A172 (cell line): ENCODE measurements around the gene KAZN. TPM values are rescaled to one million over a fixed set of nuclear protein-coding genes. Genes with fewer than 3 reads are reported as not detected.

Experiments used
- DNase-seq: peaks from one replicate; pipeline ENCODE4 v3.0.0-alpha.2; 2015; ENCODE audit warnings: low spot score
- total RNA-seq: library from RNA; depleted of rRNA; stranded (reverse); fragments of >200 nt; shearing (Covaris generic); gene quantifications from 2 replicates; pipeline ENCODE4 v1.2.3, GENCODE V29; 2014

KAZN gene
- total RNA-seq, 1 experiment from 2014 or later, result 1.7 TPM

DNA sequence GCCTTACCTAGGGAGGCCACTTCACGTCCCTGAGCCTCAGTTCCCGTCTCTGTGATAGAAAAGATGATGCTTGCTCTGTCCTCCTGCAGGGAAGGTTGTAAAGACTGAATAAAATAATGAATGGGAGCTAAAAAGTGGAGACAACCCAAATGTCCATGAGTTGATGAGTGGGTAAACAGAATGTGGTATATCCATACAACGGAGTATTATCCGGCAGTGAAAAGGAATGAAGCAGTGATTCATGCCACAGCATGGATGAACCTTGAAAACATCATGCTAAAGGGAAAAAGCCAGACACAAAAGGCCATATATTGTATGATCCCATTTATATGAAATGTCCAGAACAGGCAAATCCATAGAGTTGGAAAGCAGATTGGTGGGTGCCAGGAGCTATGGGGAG is 77.9 kb downstream of the KAZN start:
- no peak for DNase-seq

DNA sequence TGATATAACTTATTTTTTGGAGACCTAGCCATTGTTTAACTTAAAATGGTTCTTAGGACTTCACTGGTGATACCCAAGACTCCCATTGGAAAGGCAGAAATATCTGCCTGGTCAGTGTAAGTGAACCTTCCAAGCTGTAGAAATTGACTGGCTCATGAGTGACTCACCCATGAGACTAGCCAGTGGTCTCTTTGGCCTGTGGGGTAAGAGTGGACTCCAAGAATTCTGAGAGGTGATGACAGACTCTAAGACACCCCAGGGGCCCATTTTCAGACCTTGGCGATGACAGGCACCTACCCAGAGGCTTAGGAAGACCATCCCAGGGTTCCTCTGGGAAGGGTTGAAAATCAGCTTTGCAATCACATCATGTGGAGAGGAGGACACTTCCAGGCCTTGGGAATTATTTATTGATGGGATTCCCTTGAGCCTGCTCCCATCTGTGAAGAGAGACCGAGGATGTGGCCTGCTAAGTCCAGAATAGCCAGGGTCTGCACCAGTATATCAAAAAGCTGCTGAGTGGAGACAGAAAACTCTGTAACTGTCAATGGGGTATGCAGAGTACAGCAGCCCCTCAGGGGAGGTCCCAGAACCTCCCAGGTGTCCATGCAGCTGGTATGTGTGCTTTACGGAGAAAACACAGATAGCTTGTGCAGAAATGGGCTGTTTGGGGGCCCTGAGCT is 78.9 kb downstream of the KAZN start:
- DNase-seq, result no peak

DNA sequence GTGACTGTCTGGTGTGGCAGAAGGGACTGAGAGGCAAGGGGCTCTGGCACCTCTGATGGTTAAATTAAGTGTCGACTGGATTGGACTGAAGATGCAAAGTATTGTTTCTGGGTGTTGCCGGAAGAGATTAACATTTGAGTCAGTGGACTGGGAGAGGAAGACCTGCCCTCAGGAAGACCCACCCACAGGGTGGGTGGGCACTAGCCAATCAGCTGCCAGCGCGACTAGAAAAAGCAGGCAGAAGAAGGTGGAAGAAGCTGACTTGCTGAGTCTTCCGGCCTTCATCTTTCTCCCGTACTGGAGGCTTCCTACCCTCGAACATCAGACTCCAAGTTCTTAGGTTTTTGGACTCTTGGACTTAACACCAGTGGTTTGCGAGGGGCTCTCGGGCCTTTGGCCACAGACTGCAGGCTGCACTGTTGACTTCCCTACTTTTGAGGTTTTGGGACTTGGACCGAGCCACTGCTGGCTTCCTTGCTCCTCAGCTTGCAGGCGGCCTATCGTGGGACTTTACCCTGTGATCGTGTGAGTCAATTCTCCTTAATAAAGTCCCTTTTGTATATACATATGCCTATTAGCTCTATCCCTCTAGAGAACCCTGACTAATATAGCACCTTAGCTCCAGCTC is 79.6 kb downstream of the KAZN start:
- no peak for DNase-seq

DNA sequence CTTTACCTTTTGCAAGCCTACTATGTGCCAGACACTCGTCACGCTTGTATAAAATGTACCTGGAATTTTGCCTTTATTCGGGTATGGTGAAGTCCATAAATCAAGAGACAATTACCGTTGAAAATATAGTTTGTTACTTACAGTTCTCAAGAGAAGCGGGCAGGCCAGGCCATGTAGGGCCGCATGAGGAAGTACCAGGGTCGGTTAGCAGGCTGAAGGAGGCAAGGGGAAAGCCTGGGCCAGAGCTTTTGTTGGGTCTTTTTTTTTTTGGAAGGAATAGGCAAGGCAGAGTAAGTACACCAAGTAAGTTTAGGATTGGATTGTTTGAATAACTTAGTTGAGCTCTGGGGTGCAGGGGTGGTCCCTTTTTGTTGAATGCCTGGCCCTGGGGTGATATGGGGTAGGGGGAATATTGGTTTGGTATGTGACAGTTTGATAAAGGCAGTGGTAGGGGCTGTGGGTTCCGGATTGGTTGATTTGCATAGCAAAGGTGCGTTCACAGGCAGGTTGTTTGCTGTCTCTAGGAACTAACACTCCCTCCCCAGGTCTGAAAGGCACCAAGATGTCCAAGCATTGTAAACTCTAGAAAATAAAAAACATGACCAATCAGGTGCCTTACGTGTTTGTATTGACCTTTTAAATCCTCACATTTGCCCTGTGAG is 80.7 kb downstream of the KAZN start:
- no peak for DNase-seq

DNA sequence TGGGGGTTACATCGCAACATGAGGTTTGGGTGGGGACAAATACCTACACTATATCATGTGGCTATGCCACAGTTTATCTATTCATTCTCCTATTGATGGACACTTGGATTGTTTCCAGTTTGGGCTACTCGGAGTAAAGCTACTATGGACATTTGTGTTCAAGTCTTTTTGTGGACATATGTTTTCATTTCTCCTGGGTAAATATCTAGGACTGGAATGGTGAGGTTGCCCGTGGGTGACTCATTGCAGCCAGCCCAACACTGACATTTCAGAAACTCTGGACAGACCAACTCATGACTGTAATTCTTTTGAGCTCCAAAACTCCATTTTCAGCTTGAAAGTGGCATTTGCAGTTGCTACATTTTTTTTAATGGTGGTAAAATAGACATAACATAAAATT is 82.7 kb downstream of the KAZN start:
- DNase-seq, result peak; percentile 14

DNA sequence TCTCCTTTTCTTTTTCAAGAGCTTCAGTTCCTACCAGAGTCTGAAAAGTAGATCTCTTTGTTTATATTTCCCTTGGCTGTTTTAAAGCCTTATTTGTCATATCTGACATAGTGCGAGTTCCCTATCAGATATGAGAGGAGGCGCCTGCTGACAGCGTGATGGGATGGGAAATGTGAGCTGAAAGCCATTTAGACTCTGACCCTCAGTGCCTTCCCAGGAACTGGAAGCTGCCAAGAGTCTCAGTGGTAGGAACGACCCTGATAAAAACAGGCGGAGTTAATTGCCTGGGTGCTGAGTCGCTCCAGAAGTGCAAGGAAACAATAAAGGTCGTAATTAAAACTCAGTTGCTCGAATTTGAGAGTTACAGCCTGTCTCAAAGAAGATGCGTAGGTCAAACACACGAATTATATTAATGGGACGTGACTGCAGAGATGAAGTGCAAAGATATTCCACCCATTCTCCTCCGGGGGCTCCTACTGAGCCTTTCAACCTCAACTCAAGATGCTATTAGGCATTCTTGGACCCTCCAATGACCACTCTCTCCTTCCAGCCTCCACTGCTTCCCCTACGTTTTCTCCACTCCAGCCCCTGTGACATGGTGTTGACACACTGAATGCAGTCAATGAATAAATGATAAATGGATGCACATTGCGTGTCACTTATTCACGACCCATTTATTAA is 84.6 kb downstream of the KAZN start:
- no peak for DNase-seq

DNA sequence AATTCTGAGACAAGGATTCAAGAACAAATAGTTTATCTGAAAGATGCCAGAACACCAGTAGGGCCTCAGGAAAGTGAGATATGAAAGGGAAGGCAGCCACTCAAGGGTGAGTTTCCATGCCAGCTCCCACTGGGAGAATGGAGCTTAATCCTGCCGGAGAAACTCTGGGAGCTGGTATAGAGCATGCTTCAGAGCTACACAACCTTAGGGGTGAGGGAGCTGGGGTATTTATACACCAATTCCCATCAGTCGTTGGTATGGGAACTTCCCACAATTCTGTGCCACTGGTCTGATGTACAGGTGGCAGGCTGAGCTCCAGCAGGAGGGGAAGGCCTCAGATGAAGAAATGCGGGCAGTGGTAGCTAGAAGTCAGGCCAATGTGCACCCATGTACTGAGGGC is 86.6 kb downstream of the KAZN start:
- DNase-seq, result no peak

DNA sequence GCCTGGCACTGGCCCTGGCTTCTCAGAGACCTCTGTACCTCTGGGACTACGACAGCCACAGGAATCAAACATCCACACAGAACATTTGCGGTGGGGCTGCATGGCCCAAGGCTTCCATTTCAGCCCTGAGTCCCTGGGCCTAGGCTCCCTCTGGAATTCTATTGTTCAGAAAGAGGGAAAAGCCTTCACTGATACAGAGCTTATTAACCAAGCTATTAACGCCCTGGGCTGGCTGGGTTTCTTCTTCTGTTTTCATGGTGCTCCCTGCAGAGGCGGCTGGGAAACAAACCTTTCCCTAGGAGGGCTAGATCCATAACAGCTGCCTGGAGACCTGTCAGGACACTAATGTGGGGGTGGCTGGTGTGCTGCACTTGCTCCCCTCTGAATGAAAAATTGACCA is 88.2 kb downstream of the KAZN start:
- no peak for DNase-seq

DNA sequence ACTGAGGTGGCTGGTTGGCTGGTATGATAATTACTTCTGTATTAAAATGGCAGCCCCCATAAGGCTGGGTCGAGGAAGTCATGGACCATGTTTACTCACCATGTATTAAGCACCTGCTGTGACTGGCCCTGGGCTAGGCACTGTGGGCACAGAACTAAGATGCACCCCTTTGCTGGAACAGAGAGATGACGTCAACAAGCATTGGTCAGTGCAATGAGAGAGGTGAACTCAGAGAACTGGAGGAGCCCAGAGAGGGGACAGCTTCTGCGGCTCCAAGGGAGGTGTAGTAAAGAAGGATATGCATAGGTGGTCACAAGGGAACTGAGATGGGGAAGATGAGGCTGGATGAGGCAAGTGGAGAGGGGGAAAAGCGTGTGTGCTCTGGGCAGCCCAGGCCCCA is 88.7 kb downstream of the KAZN start:
- DNase-seq, result no peak

DNA sequence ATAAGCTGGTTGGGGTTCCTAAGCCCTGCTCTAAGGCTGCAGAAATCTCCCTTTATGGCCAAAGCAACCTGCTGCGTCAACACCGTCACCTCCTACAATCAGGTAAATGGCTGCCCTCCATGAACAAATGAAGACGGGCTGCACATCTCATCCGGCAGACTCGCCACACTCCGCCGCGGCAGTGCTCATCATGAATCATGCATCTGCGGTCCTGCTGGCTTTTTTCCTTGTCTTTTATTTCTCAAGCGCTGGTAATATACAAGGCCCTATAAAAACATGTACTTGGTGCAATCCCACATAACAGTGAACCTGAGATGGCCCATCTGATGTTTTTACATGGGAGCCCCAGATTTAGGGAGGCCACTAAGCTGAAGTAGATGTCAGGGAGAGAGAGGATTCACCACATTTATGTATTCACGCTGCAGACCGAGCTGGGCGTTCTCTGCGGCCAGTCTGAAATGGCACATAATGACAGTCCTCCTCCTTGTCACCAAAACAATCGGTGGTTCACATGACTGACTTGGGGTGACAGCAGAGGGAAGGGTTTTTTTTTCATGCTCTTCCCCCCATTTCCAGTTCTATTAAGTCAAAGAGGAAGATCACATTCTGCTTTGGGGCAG is 91.6 kb downstream of the KAZN start:
- DNase-seq, result peak; percentile 37

DNA sequence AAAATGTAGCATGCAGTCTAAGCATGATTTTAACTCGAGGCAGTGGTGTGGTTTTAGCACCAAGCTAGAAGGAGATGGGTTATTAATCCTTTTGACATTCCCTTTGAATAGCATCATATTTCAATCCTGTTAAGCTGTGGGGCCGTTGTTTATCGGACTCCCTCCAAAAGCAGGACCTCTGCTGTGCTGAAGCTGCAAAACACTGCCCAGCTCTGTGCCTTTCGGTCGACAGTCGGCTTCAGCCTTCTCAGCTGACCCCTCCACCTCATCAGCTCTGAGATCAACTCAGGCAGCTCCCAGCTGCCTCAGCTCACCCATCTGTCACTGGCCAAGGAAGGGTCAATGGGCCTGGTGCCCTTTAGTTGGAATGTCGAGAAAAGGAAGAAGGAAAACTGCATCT is 95.5 kb downstream of the KAZN start:
- DNase-seq, result no peak

DNA sequence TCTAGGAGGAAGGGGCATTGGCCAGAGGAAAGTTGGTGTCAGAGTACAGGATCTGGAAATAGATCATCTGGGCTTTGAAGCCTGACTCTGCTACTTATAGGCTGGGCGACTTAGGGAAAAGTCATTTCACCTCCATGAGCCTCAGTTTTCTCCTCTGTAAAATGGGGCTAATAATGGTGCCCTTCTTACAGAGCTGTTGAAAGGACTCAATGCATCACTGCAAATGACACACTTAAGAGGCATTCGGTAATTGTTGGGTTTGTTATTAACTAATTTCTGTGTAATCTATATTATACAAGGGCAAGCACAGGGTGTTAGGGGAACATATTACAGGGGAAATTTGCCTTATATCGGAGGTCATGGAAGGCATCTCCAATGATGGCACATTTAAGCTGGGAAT is 96.1 kb downstream of the KAZN start:
- DNase-seq, result no peak

DNA sequence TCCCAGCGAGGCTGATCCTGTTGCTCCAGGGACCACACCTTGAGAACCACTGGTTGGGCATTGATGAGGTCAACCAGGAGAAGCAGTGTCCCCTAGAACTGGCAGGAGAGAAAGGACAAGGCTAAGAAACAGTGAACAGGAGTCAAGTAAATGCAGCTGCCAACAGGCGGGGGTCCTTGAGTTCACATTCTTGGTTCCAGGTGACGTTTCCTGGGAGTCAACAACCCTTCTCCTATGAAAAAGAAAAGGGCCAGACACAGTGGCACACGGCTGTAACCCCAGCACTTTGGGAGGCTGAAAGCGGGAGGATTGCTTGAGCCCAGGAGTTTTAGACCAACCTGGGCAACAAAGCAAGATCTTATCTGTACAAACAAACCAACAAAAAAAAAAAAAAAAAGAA is 98.3 kb downstream of the KAZN start:
- no peak for DNase-seq

DNA sequence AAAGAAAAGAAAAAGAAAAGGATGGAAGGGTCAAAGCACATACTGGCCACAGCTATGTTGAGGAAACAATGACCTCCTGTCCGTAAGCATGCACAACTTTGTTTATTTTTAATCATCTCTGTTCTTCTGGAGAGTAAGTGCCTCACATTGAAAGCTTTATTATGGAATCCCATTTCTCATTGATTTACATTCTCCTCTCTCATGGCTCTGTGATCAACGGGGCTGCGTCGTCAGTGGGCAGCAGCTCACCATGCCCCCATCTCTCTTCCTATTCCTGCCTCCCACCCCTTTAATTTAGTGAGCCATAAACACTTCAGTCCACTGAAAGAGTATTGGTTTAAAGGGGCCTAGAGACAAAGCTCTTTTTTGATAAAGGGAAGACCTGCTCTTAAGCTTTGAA is 98.9 kb downstream of the KAZN start:
- no peak for DNase-seq

DNA sequence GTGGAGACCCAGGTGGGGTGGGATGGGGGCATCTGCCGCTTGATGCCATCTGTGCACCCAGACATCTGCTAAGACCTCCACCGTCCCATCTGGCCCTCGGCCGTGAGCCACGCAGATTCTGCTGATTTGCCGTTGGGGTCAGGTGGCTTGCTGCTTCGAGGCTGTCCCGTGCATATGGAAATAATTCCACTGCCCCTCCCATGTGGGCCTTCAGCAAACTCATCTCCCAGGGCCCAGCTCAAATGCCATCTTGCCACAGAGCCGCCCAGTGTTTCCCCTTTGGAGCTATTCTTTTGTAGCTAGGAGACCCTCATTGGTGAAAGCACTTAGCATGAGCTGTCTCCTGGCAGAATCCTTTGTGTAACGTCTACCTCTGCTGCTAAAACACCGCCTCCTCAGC is 99.8 kb downstream of the KAZN start:
- no peak for DNase-seq

DNA sequence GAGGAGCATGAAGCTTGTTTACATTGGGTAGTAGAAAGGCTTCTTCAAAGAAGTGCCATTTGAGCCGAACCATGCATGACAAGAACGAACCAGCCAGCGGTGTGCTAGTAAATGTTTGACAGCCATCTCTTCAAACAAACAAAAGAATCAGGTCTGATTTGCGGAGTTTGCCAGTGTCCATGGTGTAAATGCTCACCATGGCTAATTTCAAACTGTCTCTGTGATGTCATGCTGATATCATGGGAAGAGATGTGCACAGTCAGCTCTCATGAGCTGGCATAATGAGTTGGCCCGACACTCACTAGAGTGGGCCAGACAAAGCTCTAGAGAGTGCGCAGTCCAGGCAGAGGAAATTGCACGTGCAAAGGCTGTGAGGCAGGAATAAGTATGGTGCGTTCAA is 101.1 kb downstream of the KAZN start:
- no peak for DNase-seq

DNA sequence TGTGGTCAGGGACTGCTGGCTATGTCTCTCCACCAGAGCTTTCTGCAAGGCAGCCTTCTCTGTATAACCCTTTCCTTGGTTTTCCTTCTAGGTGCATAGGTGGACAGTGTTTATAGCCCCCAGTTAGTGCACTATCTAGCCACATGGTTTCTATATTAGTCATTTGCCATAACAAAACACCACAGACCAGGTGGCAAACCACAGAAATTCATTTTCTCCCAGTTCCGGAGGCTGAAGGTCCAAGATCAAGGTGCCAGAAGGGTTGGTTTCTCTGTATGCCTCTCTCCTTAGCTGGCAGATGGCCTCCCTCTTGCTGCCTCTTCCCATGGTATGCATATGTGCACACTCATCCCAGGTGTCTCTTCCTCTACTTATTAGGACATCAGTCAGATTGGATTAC is 106.4 kb downstream of the KAZN start:
- DNase-seq, result peak; percentile 33

DNA sequence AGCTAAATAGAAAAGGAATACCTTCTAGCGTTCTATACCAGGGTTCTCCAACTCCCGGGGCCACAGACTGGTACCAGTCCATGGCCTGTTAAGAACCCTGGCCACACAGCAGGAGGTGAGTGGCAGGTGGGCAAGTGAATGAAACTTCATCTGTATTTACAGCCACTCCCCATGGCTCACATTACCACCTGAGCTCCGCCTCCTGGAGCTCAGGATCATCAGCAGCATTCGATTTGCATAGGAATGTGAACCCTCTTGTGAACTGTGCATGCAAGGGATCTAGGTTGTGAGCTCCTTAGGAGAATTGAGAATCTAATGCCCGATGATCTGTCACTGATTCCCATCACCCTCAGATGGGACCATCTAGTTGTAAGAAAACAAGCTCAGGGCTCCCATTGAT is 107.3 kb downstream of the KAZN start:
- no peak for DNase-seq

DNA sequence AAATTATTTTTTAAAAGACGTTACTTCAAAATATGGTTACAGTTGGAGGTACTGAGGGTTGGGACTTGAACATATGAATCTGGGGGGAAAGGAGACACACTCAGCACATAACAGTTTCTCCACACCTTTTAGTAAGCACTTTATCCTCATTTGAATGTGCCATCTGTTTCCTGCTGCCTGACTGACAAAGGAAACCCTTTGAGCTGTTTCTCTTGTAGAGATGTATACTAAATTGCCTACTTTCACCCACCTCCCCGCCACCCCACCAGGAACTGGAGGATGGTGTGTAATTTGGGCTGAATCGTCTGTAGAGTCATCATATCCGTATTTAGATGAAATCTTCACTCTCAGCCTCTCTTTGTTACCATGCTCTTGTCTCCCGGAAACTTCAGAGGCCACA is 108.1 kb downstream of the KAZN start:
- DNase-seq, result no peak

DNA sequence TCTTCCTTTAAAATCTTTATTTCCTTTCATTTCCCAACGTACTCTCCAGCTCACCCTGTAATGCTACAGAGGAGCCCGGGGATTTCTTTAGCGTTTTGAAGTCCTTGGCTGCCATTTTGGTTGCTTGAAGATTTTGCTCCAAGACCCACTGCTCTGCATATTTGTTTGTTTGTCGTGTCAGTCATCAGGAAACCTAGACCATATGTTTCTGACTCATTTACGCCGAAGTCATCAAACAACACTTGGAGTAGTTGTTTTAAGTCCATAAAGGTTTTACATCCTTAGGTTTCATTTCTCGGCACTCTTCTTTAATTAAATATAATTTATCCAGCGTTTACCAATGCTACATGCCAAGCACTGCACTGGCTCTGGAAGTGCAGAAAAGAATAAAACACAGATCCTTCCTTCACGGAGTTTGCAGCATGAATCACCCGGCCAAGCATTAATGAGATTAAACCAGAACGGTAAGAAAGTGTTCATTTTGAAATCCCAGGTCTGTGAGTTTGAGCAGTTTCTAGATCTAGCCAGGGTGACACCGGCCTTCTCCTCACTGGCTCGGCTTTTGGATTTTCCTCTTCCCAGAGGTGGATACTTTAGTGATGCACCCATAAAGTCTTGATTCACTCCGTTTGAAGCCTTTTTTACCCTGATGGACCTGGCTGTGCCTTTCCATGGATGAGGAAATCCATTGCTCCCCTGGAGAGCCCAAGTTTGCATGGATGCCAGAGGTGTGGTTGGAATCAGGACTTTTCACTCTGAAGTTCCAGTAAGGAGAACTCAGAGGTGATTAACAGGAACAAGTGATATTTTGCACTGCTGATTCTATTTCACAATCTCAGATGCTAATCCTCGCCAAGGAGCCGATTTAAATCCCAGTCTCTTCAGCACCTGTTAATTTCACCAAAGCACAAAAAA is 109.3 kb downstream of the KAZN start:
- DNase-seq, result no peak

DNA sequence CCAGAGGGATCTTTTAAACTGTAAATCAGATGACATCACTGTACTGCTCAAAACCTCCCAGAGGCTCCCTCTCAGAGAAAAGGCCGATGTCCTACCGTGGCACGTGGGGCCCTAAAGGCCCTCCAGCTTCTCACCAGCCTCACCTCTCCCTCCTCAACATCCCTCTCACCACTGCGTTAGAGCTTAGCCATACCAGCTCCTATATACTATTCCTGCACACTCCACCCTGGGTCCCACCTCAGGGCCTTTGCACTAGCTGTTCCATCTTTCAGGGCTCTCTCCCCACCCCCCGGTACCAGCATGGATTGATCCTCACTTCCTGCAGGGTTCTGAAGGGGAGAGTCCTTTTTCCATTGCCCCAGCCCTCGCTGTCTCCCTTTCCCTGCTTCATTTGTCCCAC is 111.8 kb downstream of the KAZN start:
- DNase-seq, result no peak
